K562 (cell line): Measurements from ENCODE around the gene TOMT. TPM values are rescaled to one million over a fixed set of nuclear protein-coding genes. Genes with fewer than 3 reads are reported as not detected.

ENCODE experiments used
- ATAC-seq: fragments of 200-7000 bp; cut with Tn5 transposase; 3 replicates; pipeline ENCODE4 v1.9.1; 2020; ENCODE audit warnings: moderate library complexity
- BruUV-seq: library from RNA; stranded (reverse); fragments of 400-500 nt; replicated peaks from 2 replicates; lab custom pipeline; 2021; lab: Mats Ljungman, UMichigan
- CTCF ChIA-PET: fragments of 300-600 bp; formaldehyde crosslinking; extraction: SDS; loops from one replicate; lab custom pipeline; 2021; ENCODE audit warnings: low intra/inter-chr PET ratio; lab: Yijun Ruan, JAX
- POLR2A ChIA-PET: fragments of 300-600, 350-650 bp; sonication (Branson Sonifier 250); formaldehyde crosslinking; extraction: SDS; loops from one replicate; lab custom pipeline; 2021; ENCODE audit warnings: antibody characterized with exemption, inconsistent platforms; lab: Yijun Ruan, JAX
- DNase-seq, 4 experiments: peaks; one replicate each; pipeline versions ENCODE4 v3.0.0 to v3.0.0-alpha.2; 2011 to 2018; ENCODE audit warnings: low spot score in 3 of 4, mixed read lengths in 3 of 4; ENCODE audit errors: extremely low read depth in 1 of 4
- FAIRE-seq: peaks from 2 replicates; lab custom pipeline; 2011; peaks lifted over from hg19 to GRCh38; lab: Jason Lieb, UNC
- H2AFZ ChIP-seq: 2 replicates; pipeline ENCODE4 v1.6.0; 2011; ENCODE audit warnings: low read depth, low read length, control low read depth, inconsistent platforms
- H3K27ac ChIP-seq: fragments of 200-600 bp; 3 replicates; pipeline ENCODE4 v1.8.0; 2011; ENCODE audit warnings: low read depth, mild to moderate bottlenecking, control low read depth, inconsistent platforms, low read length, moderate library complexity, mixed read lengths; ENCODE audit errors: extremely low read depth
- H3K27me3 ChIP-seq, 2 experiments: fragments of 300-600 bp in 1 of 2; 2 replicates in 1 of 2; 3 replicates in 1 of 2; pipeline versions ENCODE4 v1.6.0 to v1.8.0; 2011; ENCODE audit warnings: inconsistent platforms in 2 of 2, low read length in 2 of 2, mild to moderate bottlenecking in 1 of 2, mixed read lengths in 1 of 2, moderate library complexity in 1 of 2; ENCODE audit not compliant: control insufficient read depth in 2 of 2, insufficient read depth in 2 of 2
- H3K36me3 ChIP-seq: fragments of 300-600 bp; 3 replicates; pipeline ENCODE4 v1.8.0; 2011; ENCODE audit warnings: mild to moderate bottlenecking, low read length, inconsistent platforms; ENCODE audit not compliant: control insufficient read depth, insufficient read depth
- H3K4me1 ChIP-seq, 2 experiments: fragments of 200-600 bp in 1 of 2; replicated peaks in 1 of 2; 2 replicates in 1 of 2; 3 replicates in 1 of 2; pipeline versions ENCODE4 v1.5.1 to v1.8.0; 2011; ENCODE audit warnings: inconsistent platforms in 2 of 2, low read length in 2 of 2, mild to moderate bottlenecking in 1 of 2, mixed read lengths in 1 of 2, moderate library complexity in 1 of 2; ENCODE audit not compliant: control insufficient read depth in 2 of 2, insufficient read depth in 2 of 2
- H3K4me2 ChIP-seq: 2 replicates; pipeline ENCODE4 v1.6.1; 2011; ENCODE audit warnings: low read length, control low read depth, inconsistent platforms, mixed read lengths; ENCODE audit not compliant: insufficient read depth
- H3K4me3 ChIP-seq: fragments of 200-600 bp; sonication (generic), shearing (Covaris generic); 2 replicates; pipeline ENCODE4 v1.5.1; 2016; ENCODE audit warnings: control low read depth, inconsistent platforms
- H3K79me2 ChIP-seq: fragments of 200-600 bp; 3 replicates; pipeline ENCODE4 v1.8.0; 2011; ENCODE audit warnings: low read length, inconsistent platforms; ENCODE audit not compliant: control insufficient read depth, insufficient read depth
- H3K9ac ChIP-seq, 2 experiments: 2 replicates each; pipeline versions ENCODE4 v1.6.0 to v1.6.1; 2011; ENCODE audit warnings: low read depth in 2 of 2, low read length in 2 of 2, control low read depth in 1 of 2, inconsistent platforms in 1 of 2, mild to moderate bottlenecking in 1 of 2, mixed read lengths in 1 of 2; ENCODE audit not compliant: insufficient read depth in 1 of 2
- H3K9me1 ChIP-seq: one replicate; pipeline ENCODE4 v1.6.0; 2011; ENCODE audit warnings: inconsistent platforms, mild to moderate bottlenecking, low read length, moderate library complexity; ENCODE audit not compliant: control insufficient read depth, insufficient read depth
- H3K9me3 ChIP-seq: replicated peaks from 2 replicates; pipeline ENCODE4 v1.5.1; 2011; ENCODE audit warnings: low read depth, low read length, inconsistent platforms; ENCODE audit not compliant: control insufficient read depth, insufficient read depth
- H4K20me1 ChIP-seq: replicated peaks from 2 replicates; pipeline ENCODE4 v1.6.1; 2011; ENCODE audit warnings: low read length, inconsistent platforms, mixed read lengths; ENCODE audit not compliant: control insufficient read depth, insufficient read depth
- EHMT2 ChIP-seq: fragments of 450-650 bp; IDR thresholded peaks from 2 replicates; pipeline ENCODE4 v1.6.1; 2018; ENCODE audit warnings: antibody characterized with exemption
- ERF ChIP-seq: fragments of 450-650 bp; formaldehyde crosslinking; IDR thresholded peaks from 2 replicates; pipeline ENCODE4 v1.4.0; 2020; ENCODE audit warnings: mild to moderate bottlenecking, mixed read lengths
- LEF1 ChIP-seq: fragments of 450-650 bp; IDR thresholded peaks from 2 replicates; pipeline ENCODE4 v1.6.1; 2016; ENCODE audit warnings: mild to moderate bottlenecking
- MEIS2 ChIP-seq: fragments of 450-650 bp; IDR thresholded peaks from 2 replicates; pipeline ENCODE4 v1.6.1; 2014; ENCODE audit warnings: mild to moderate bottlenecking; ENCODE audit not compliant: partially characterized antibody
- NCOA4 ChIP-seq: fragments of 450-650 bp; IDR thresholded peaks from 2 replicates; pipeline ENCODE4 v1.6.1; 2018; ENCODE audit warnings: mild to moderate bottlenecking; ENCODE audit not compliant: partially characterized antibody
- PCBP2 ChIP-seq: fragments of 200-400 bp; formaldehyde crosslinking; IDR thresholded peaks from 2 replicates; pipeline ENCODE4 v1.6.1; 2018; ENCODE audit warnings: low read length, low read depth, mild to moderate bottlenecking, moderate library complexity; ENCODE audit not compliant: poor library complexity, severe bottlenecking
- RAD51 ChIP-seq: fragments of 450-650 bp; IDR thresholded peaks from 2 replicates; pipeline ENCODE4 v1.7.1; 2016; ENCODE audit warnings: low read depth, mild to moderate bottlenecking, borderline replicate concordance
- RHOXF2B ChIP-seq: fragments of 250-450 bp; sonication (Bioruptor Pico); conservative IDR thresholded peaks from 2 replicates; pipeline ENCODE4 v1.5.1; 2021
- SRSF9 ChIP-seq: fragments of 200-400 bp; formaldehyde crosslinking; IDR thresholded peaks from 2 replicates; pipeline ENCODE4 v1.6.1; 2017; ENCODE audit warnings: low read depth, low read length, borderline replicate concordance
- TCF3 ChIP-seq: sonication (generic); formaldehyde crosslinking; IDR thresholded peaks from 2 replicates; pipeline ENCODE4 v1.4.0; 2020; ENCODE audit warnings: mild to moderate bottlenecking, missing genetic modification reagents
- ZBTB12 ChIP-seq: fragments of 250-450 bp; sonication (Bioruptor Pico); IDR thresholded peaks from 2 replicates; pipeline ENCODE4 v1.4.0; 2020
- ZBTB7A ChIP-seq: IDR thresholded peaks from 2 replicates; pipeline ENCODE4 v1.6.1; 2011; ENCODE audit warnings: low read depth, mild to moderate bottlenecking, low read length, moderate library complexity, borderline replicate concordance; ENCODE audit not compliant: control insufficient read depth
- ZBTB9 ChIP-seq: fragments of 450-650 bp; formaldehyde crosslinking; IDR thresholded peaks from 2 replicates; pipeline ENCODE4 v1.4.0; 2020; ENCODE audit warnings: mild to moderate bottlenecking, moderate library complexity
- ZKSCAN3 ChIP-seq: fragments of 250-450 bp; sonication (Bioruptor Pico); IDR thresholded peaks from 2 replicates; pipeline ENCODE4 v1.4.0; 2020
- ZNF224 ChIP-seq: sonication (generic); formaldehyde crosslinking; IDR thresholded peaks from 2 replicates; pipeline ENCODE4 v1.8.0; 2022; ENCODE audit warnings: mild to moderate bottlenecking, missing genetic modification reagents
- ZNF592 ChIP-seq: fragments of 450-650 bp; IDR thresholded peaks from 2 replicates; pipeline ENCODE4 v1.6.1; 2017; ENCODE audit warnings: antibody characterized with exemption, mild to moderate bottlenecking
- whole genome bisulfite sequencing: fragments of 100-300 bp; shearing (Covaris generic); methylation state at CpG from one replicate; pipeline ENCODE4 v1.1.6; 2016; ENCODE audit warnings: low coverage, mixed read lengths; ENCODE audit not compliant: insufficient coverage; ENCODE audit errors: missing lambda C conversion rate; 5-methylcytosine and 5-hydroxymethylcytosine counted together
- in situ Hi-C: fragments of 300-500 bp; cut with MboI; formaldehyde crosslinking; loops from 4 replicates; pipeline ENCODE4 v1.15.0; 2018; ENCODE audit warnings: inconsistent platforms, mixed read lengths
- intact Hi-C: fragments of 100-400 bp; cut with micrococcal nuclease; formaldehyde crosslinking; loops from 2 replicates; pipeline ENCODE4 v1.14.2; 2022
- polyA plus RNA-seq, 8 experiments: library from polyadenylated mRNA; depleted of rRNA in 4 of 8; stranded (reverse) in 5 of 8; unstranded in 3 of 8; fragments of >200 nt; fragmentation: Nextera tagmentation in 2 of 8; fragmentation: Illumina TruSeq in 1 of 8; extraction: Ambion mirVana in 2 of 8; extraction: Trizol in 1 of 8; gene quantifications; 2 replicates each; pipeline versions ENCODE4 v1.2.1 to v1.2.3, GENCODE V29; 2011 to 2014; ENCODE audit warnings: inconsistent platforms in 1 of 8, missing spikeins in 1 of 8
- total RNA-seq, 7 experiments: library from RNA; depleted of rRNA in 6 of 7; stranded (reverse); fragments of >200 nt in 6 of 7; fragmentation: Illumina TruSeq in 2 of 7; extraction: Trizol in 2 of 7; gene quantifications; 2 replicates each; pipeline versions ENCODE4 v1.2.1 to v1.2.3, GENCODE V29; 2011 to 2021; ENCODE audit warnings: low replicate concordance in 1 of 7

The TOMT gene
- total and polyA plus RNA-seq, 9 of the 15 experiments (the other 6 are each of a cell fraction or from before 2014, with no cell fraction given) = not detected

GRCh38 chr11:72138821-72139390 lies 33.2 kb downstream of the TOMT start:
- H3K9ac ChIP-seq = no peak overlapping the region
- H3K4me2 ChIP-seq = no peak overlapping the region
- H3K9me3 ChIP-seq = no peaks in the 10 kb centered on the region
- no peaks in the 10 kb centered on the region for H3K9me1 ChIP-seq
- H3K79me2 ChIP-seq = no peaks in the 10 kb centered on the region
- no peak overlapping the region for H3K27ac ChIP-seq
- FAIRE-seq = no peak
- BruUV-seq = no TSS peak
- no peak for ATAC-seq
- H4K20me1 ChIP-seq = no peaks in the 10 kb centered on the region
- CTCF ChIA-PET = no interaction called here
- in situ Hi-C loops (no loop called here), intact Hi-C loops (no loop called here)
- DNase-seq = no peak
- no peak overlapping the region for H3K4me3 ChIP-seq
- H3K36me3 ChIP-seq = no peaks in the 10 kb centered on the region
- peaks cover 3 to 6% of the 10 kb centered on the region in 2 experiments; a peak in 3 of 5 replicates for H3K4me1 ChIP-seq
- WGBS = 45% methylated on average over 7 of the region's 12 CpGs
- H3K27me3 ChIP-seq = no peaks in the 10 kb centered on the region
- no peak overlapping the region for H2AFZ ChIP-seq
- POLR2A ChIA-PET = interaction anchor here (0.5 to 2.2 kb wide), 7 partner anchors 9 to 84 kb away, joined by 3 to 5 read pairs (median 3); no protein-coding TSS in a partner anchor
- TF ChIP-seq MEIS2 (no peak), TCF3 (CRISPR knock-in tag) (no peak), LEF1 (no peak), PCBP2 (no peak), NCOA4 (no peak), ZNF224 (CRISPR knock-in tag) (no peak), EHMT2 (no peak), ERF (CRISPR knock-in tag) (no peak), ZBTB9 (CRISPR knock-in tag) (no peak), ZKSCAN3 (CRISPR knock-in tag) (no peak), ZNF592 (no peak), SRSF9 (no peak), ZBTB12 (CRISPR knock-in tag) (no peak), ZBTB7A (no peak), RAD51 (no peak), RHOXF2B (CRISPR knock-in tag) (no peak)
